Left ventricle myocardium inferior (tissue), 1 donor: ENCODE data around the gene UBE2E2. TPM values are rescaled to one million over a fixed set of nuclear protein-coding genes. Genes with fewer than 3 reads are reported as not detected.
"Not testable (repeated sequence)": the region's sequence is repeated elsewhere in the genome, so short reads cannot be mapped to it uniquely, and the experiment has no call there.

Experiments used
- DNase-seq: peaks from one replicate; pipeline ENCODE4 v3.0.0-alpha.2; 2020
- H3K27ac ChIP-seq: fragments of 200-600 bp; replicated peaks from 2 replicates; pipeline ENCODE4 v1.8.0; 2021
- H3K27me3 ChIP-seq: fragments of 200-600 bp; 2 replicates; pipeline ENCODE4 v1.8.0; 2021; ENCODE audit warnings: low read depth
- H3K36me3 ChIP-seq: fragments of 200-600 bp; 2 replicates; pipeline ENCODE4 v1.8.0; 2021
- H3K4me1 ChIP-seq: fragments of 200-600 bp; 2 replicates; pipeline ENCODE4 v1.8.0; 2021
- H3K4me3 ChIP-seq: fragments of 200-600 bp; 2 replicates; pipeline ENCODE4 v1.8.0; 2021; ENCODE audit warnings: mild to moderate bottlenecking, moderate library complexity
- H3K9me3 ChIP-seq: fragments of 200-600 bp; replicated peaks from 2 replicates; pipeline ENCODE4 v1.8.0; 2021
- CTCF ChIP-seq: fragments of 200-600 bp; IDR thresholded peaks from 2 replicates; pipeline ENCODE4 v1.8.0; 2021; ENCODE audit warnings: antibody characterized with exemption, mild to moderate bottlenecking, borderline replicate concordance
- intact Hi-C: fragments of 100-400 bp; cut with micrococcal nuclease; formaldehyde crosslinking; loops from one replicate; pipeline ENCODE4 v1.11.0; 2022
- total RNA-seq: library from RNA; stranded (reverse); fragmentation: NEBNext Ultra II Directional; extraction: Animal tissue kit (Norgen Biotek cat#: 25700); gene quantifications from one replicate; pipeline ENCODE4 v1.2.1, GENCODE V29; 2021
- donor health status: DM: no; HTN: yes; CAD: no; lungs with severe emphysema.

Gene UBE2E2
- total RNA-seq, 1 donor from 2014 or later = 47.2 TPM

GRCh38 chr3:23615068-23615467 lies 411.9 kb downstream of the UBE2E2 start:
- H3K9me3 ChIP-seq = no peaks in the 10 kb centered on the region
- peaks cover 16% of the 10 kb centered on the region for H3K4me1 ChIP-seq
- H3K36me3 ChIP-seq = no peaks in the 10 kb centered on the region
- DNase-seq = no peak
- no peaks in the 10 kb centered on the region for H3K27me3 ChIP-seq
- TF ChIP-seq CTCF = no peak
- H3K27ac ChIP-seq = no peak overlapping the region
- no peak overlapping the region for H3K4me3 ChIP-seq
- intact Hi-C loops = no loop called here

GRCh38 chr3:23618475-23618874 lies 415.3 kb downstream of the UBE2E2 start:
- intact Hi-C loops, H3K4me1 ChIP-seq, H3K27me3 ChIP-seq, DNase-seq, H3K4me3 ChIP-seq, H3K27ac ChIP-seq, H3K36me3 ChIP-seq: not testable (repeated sequence)
- H3K9me3 ChIP-seq = peaks cover 15% of the 10 kb centered on the region

GRCh38 chr3:23619705-23620637 lies 416.8 kb downstream of the UBE2E2 start:
- peaks cover 25% of the 10 kb centered on the region for H3K9me3 ChIP-seq
- no peaks in the 10 kb centered on the region for H3K36me3 ChIP-seq
- intact Hi-C loops = no loop called here
- no peaks in the 10 kb centered on the region for H3K4me1 ChIP-seq
- no peak overlapping the region for H3K4me3 ChIP-seq
- H3K27ac ChIP-seq = no peak overlapping the region
- TF ChIP-seq CTCF = no peak
- no peaks in the 10 kb centered on the region for H3K27me3 ChIP-seq
- DNase-seq = no peak

- Histone ChIP-seq H3K4me3 (no peak overlapping the region), H3K27me3 (no peaks in the 10 kb centered on the region), H3K4me1 (no peaks in the 10 kb centered on the region), H3K9me3 (peaks cover 31% of the 10 kb centered on the region), H3K36me3 (no peaks in the 10 kb centered on the region), H3K27ac (no peak overlapping the region)
- intact Hi-C loops = no loop called here
- no peak for TF ChIP-seq CTCF
- no peak for DNase-seq
Measured at GRCh38 chr3:23620638-23621015, 417.5 kb downstream of the UBE2E2 start.

GRCh38 chr3:23623844-23624243 lies 420.7 kb downstream of the UBE2E2 start:
- Histone ChIP-seq H3K36me3 (no peaks in the 10 kb centered on the region), H3K4me1 (no peaks in the 10 kb centered on the region), H3K9me3 (peaks cover 33% of the 10 kb centered on the region), H3K27ac (no peak overlapping the region), H3K4me3 (no peak overlapping the region), H3K27me3 (no peaks in the 10 kb centered on the region)
- intact Hi-C loops = no loop called here
- no peak for TF ChIP-seq CTCF
- DNase-seq = no peak

GRCh38 chr3:23624305-23624704 lies 421.2 kb downstream of the UBE2E2 start:
- no peak for DNase-seq
- Histone ChIP-seq H3K27ac (no peak overlapping the region), H3K27me3 (no peaks in the 10 kb centered on the region), H3K9me3 (peaks cover 33% of the 10 kb centered on the region), H3K4me3 (no peak overlapping the region), H3K36me3 (no peaks in the 10 kb centered on the region), H3K4me1 (no peaks in the 10 kb centered on the region)
- intact Hi-C loops = no loop called here
- TF ChIP-seq CTCF = no peak
